ENCODE data around the gene TFEB.

DNA sequence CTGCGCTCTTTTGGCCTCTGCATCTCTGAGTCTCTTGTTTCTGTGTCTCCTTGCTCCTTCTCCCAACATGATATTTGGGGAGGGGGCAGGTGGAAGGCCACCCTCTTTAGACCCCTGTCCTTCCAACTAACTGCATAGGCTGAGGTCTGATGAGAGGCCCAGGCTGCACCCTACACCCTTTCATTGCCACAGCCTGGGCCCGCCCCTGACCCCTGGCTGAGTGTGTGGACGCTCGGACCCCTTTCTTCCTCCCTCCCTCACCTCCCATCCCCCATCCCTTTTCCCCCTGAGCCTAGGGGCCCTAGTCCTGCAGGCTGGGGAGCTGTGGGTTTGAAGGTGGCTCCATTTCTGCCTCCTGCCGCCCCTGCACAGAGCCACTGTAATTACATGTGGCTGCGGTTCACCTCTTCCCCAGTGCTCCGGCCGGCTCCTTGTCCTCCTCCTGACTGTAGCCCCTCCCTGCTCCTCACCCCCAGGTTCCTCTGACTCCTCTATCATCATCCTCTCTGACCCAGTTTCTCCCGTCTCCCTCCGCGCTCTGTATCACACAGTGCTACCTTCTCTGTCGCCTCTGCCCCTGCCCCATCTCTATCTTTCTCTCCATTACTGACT lies 90.3 kb downstream of the TFEB start:
- TF ChIP-seq, protein P1, sequence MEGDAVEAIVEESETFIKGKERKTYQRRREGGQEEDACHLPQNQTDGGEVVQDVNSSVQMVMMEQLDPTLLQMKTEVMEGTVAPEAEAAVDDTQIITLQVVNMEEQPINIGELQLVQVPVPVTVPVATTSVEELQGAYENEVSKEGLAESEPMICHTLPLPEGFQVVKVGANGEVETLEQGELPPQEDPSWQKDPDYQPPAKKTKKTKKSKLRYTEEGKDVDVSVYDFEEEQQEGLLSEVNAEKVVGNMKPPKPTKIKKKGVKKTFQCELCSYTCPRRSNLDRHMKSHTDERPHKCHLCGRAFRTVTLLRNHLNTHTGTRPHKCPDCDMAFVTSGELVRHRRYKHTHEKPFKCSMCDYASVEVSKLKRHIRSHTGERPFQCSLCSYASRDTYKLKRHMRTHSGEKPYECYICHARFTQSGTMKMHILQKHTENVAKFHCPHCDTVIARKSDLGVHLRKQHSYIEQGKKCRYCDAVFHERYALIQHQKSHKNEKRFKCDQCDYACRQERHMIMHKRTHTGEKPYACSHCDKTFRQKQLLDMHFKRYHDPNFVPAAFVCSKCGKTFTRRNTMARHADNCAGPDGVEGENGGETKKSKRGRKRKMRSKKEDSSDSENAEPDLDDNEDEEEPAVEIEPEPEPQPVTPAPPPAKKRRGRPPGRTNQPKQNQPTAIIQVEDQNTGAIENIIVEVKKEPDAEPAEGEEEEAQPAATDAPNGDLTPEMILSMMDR (IDR thresholded peaks at IDR 0.05), result no peak
- TF ChIP-seq EP300 (IDR thresholded peaks at IDR 0.05), result no peak
